WTC11 (cell line): ENCODE results near the gene SPATA17.

Source experiments
- ATF6 ChIP-seq: sonication (generic); formaldehyde crosslinking; IDR thresholded peaks from 2 replicates; pipeline ENCODE4 v1.8.1; 2023; ENCODE audit warnings: mild to moderate bottlenecking, missing genetic modification reagents
- CREB1 ChIP-seq: sonication (generic); formaldehyde crosslinking; IDR thresholded peaks from 2 replicates; pipeline ENCODE4 v1.8.0; 2023; ENCODE audit warnings: mild to moderate bottlenecking, missing genetic modification reagents
- CTCF ChIP-seq: fragments of 200-600 bp; IDR thresholded peaks from 2 replicates; pipeline ENCODE4 v1.8.0; 2022; ENCODE audit warnings: antibody characterized with exemption
- FOXP4 ChIP-seq: sonication (generic); formaldehyde crosslinking; IDR thresholded peaks from 2 replicates; pipeline ENCODE4 v1.8.0; 2022; ENCODE audit warnings: mild to moderate bottlenecking, missing genetic modification reagents
- JAZF1 ChIP-seq: fragments of 250-450 bp; sonication (Bioruptor Pico); IDR thresholded peaks from 2 replicates; pipeline ENCODE4 v1.9.0; 2021; ENCODE audit warnings: moderate library complexity, mild to moderate bottlenecking, inconsistent platforms
- KAT7 ChIP-seq: sonication (generic); formaldehyde crosslinking; IDR thresholded peaks from 2 replicates; pipeline ENCODE4 v1.8.1; 2023; ENCODE audit warnings: missing genetic modification reagents, mild to moderate bottlenecking, borderline replicate concordance
- NFE2L1 ChIP-seq: sonication (generic); formaldehyde crosslinking; IDR thresholded peaks from 2 replicates; pipeline ENCODE4 v1.8.1; 2023; ENCODE audit warnings: missing genetic modification reagents
- NR3C1 ChIP-seq: sonication (generic); formaldehyde crosslinking; conservative IDR thresholded peaks from 2 replicates; pipeline ENCODE4 v1.8.1; 2023; ENCODE audit warnings: low read depth, mild to moderate bottlenecking, missing genetic modification reagents
- SMAD4 ChIP-seq: sonication (generic); formaldehyde crosslinking; IDR thresholded peaks from 2 replicates; pipeline ENCODE4 v1.8.0; 2022; ENCODE audit warnings: mild to moderate bottlenecking, missing genetic modification reagents
- TEAD4 ChIP-seq: sonication (generic); formaldehyde crosslinking; IDR thresholded peaks from 2 replicates; pipeline ENCODE4 v1.8.0; 2022; ENCODE audit warnings: mild to moderate bottlenecking, missing genetic modification reagents
- ZNF263 ChIP-seq: sonication (generic); formaldehyde crosslinking; IDR thresholded peaks from 2 replicates; pipeline ENCODE4 v1.8.1; 2022; ENCODE audit warnings: low read depth, mild to moderate bottlenecking, moderate library complexity, missing genetic modification reagents
- ZNF425 ChIP-seq: fragments of 250-450 bp; sonication (Bioruptor Pico); conservative IDR thresholded peaks from 2 replicates; pipeline ENCODE4 v1.9.0; 2021; ENCODE audit warnings: mild to moderate bottlenecking
- TF ChIP-seq, protein P1 (sequence below): sonication (generic); formaldehyde crosslinking; IDR thresholded peaks from 2 replicates; pipeline ENCODE4 v1.8.0; 2022; ENCODE audit warnings: mild to moderate bottlenecking, missing genetic modification reagents
- TF ChIP-seq, protein P2 (sequence below): sonication (generic); formaldehyde crosslinking; IDR thresholded peaks from 2 replicates; pipeline ENCODE4 v1.8.0; 2023; ENCODE audit warnings: missing genetic modification reagents

DNA sequence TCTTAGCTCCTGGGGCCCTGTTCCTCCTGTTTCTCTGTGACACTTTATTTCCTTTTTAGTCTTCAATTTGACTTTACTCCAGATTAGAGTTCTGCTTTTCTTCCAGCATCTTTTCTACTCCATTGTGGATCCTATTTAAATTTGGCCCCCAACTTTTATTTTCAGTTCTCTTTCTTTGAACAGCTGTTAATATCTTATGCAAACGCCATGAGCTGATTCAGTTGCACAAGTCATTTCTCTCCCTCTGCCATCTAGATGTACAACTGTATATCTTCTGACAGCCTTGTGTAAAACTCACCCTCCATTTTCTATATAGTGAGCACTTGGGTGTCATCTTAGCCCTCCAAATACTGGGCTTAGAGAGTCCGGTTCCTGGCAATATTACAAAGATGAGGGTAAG lies 42.2 kb downstream of the SPATA17 start:
- TF ChIP-seq, protein P1, sequence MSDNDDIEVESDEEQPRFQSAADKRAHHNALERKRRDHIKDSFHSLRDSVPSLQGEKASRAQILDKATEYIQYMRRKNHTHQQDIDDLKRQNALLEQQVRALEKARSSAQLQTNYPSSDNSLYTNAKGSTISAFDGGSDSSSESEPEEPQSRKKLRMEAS (CRISPR knock-in tag), result no peak
- TF ChIP-seq TEAD4, result no peak
- TF ChIP-seq KAT7 (CRISPR knock-in tag), result no peak
- TF ChIP-seq CTCF, result no peak
- TF ChIP-seq ZNF425 (CRISPR knock-in tag), result no peak
- TF ChIP-seq, protein P2, sequence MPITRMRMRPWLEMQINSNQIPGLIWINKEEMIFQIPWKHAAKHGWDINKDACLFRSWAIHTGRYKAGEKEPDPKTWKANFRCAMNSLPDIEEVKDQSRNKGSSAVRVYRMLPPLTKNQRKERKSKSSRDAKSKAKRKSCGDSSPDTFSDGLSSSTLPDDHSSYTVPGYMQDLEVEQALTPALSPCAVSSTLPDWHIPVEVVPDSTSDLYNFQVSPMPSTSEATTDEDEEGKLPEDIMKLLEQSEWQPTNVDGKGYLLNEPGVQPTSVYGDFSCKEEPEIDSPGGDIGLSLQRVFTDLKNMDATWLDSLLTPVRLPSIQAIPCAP (CRISPR knock-in tag), result no peak
- no peak for TF ChIP-seq ATF6
- TF ChIP-seq NR3C1, result no peak
- no peak for TF ChIP-seq SMAD4 (CRISPR knock-in tag)
- TF ChIP-seq CREB1 (CRISPR knock-in tag), result no peak
- TF ChIP-seq NFE2L1 (CRISPR knock-in tag), result no peak
- no peak for TF ChIP-seq JAZF1
- TF ChIP-seq FOXP4 (CRISPR knock-in tag), result no peak
- TF ChIP-seq ZNF263 (CRISPR knock-in tag), result no peak
